Osteoblast (primary cell): Measurements from ENCODE around the gene FLII. TPM values are rescaled to one million over a fixed set of nuclear protein-coding genes. Genes with fewer than 3 reads are reported as not detected.
A peak's percentile ranks its signal among the peaks of the same experiment; 100 is the strongest.
"Not testable (repeated sequence)": the region's sequence is repeated elsewhere in the genome, so short reads cannot be mapped to it uniquely, and the experiment has no call there.

Experiments
- DNase-seq: peaks from one replicate; pipeline ENCODE4 v3.0.0; 2011; ENCODE audit warnings: low spot score, mixed read lengths; ENCODE audit not compliant: insufficient read length; ENCODE audit errors: missing footprints
- H2AFZ ChIP-seq: 2 replicates; pipeline ENCODE4 v1.6.0; 2011; ENCODE audit warnings: mild to moderate bottlenecking, low read length
- H3K27ac ChIP-seq: 2 replicates; pipeline ENCODE4 v1.5.1; 2011; ENCODE audit warnings: mild to moderate bottlenecking, low read depth, low read length, moderate library complexity
- H3K27me3 ChIP-seq: 2 replicates; pipeline ENCODE4 v1.6.0; 2012; ENCODE audit warnings: mild to moderate bottlenecking, control low read depth, inconsistent platforms, low read length, moderate library complexity; ENCODE audit not compliant: insufficient read depth
- H3K36me3 ChIP-seq: 2 replicates; pipeline ENCODE4 v1.5.1; 2011; ENCODE audit warnings: mild to moderate bottlenecking, low read length, control low read depth, moderate library complexity; ENCODE audit not compliant: insufficient read depth
- H3K4me1 ChIP-seq: 2 replicates; pipeline ENCODE4 v1.5.1; 2011; ENCODE audit warnings: mild to moderate bottlenecking, low read length, control low read depth, moderate library complexity; ENCODE audit not compliant: insufficient read depth
- H3K4me2 ChIP-seq: 2 replicates; pipeline ENCODE4 v1.6.0; 2011; ENCODE audit warnings: mild to moderate bottlenecking, low read length; ENCODE audit not compliant: insufficient read depth
- H3K4me3 ChIP-seq: fragments of 200-600 bp; sonication (generic); 3 replicates; pipeline ENCODE4 v1.5.1; 2012; ENCODE audit warnings: mild to moderate bottlenecking, low read length, inconsistent platforms; ENCODE audit not compliant: insufficient read depth
- H3K79me2 ChIP-seq: 2 replicates; pipeline ENCODE4 v1.6.0; 2012; ENCODE audit warnings: mild to moderate bottlenecking, low read length, control low read depth, inconsistent platforms; ENCODE audit not compliant: insufficient read depth
- H3K9me3 ChIP-seq: 2 replicates; pipeline ENCODE4 v1.5.1; 2011; ENCODE audit warnings: low read depth, low read length, control low read depth
- H4K20me1 ChIP-seq: 2 replicates; pipeline ENCODE4 v1.6.0; 2012; ENCODE audit warnings: mild to moderate bottlenecking, low read length, control low read depth; ENCODE audit not compliant: insufficient read depth
- total RNA-seq: library from RNA; depleted of rRNA; stranded (reverse); fragments of >200 nt; gene quantifications from 2 replicates; pipeline ENCODE4 v1.2.3, GENCODE V29; 2012
- TF ChIP-seq, protein P1 (sequence below): IDR thresholded peaks from 2 replicates; pipeline ENCODE4 v1.5.1; 2011; ENCODE audit warnings: mild to moderate bottlenecking, low read depth, low read length, moderate library complexity; ENCODE audit errors: extremely low read depth

Gene FLII
- 208 and 212 TPM in 2 replicates for total RNA-seq

DNA sequence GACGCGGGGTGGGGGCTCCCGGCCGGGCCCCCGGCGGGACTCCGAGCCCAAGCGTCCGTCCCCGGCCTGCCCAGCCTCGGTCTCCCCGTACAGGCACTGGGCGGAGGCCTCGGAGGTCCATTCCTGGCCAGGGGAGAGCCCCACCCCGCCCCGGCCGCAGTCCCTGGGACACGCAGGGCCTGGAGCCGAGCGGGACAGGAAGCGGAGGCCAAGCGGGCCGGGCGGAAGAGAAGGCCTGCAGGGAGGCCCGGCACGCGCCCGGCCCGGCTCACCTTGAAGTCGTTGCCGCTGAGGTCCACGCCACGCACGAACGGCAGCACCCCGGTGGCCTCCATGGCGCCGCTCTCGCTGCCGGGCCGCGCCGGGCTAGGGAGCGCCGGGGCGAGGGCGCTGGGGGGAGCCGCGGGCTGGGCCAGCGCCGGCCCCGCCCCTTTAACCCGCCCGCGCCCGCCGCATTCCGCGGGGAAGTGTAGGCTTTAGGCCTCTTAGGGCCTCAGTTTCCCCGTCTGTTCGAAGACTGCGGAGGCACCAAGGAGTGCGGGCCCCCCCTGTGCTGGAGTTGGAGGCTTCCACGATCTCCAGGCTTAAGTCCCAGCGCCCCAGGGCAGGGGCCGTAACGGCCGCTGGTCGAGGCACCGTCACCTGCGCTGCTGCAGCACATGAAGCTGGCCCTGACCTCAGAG, at the start of gene FLII:
Gene FLII (minus strand): TSS at position 383 of the 683 bp plus-strand sequence. CDS start 48 bp downstream, at position 335.
- Histone ChIP-seq H3K79me2 (peaks cover 72% of the 10 kb centered on the region), H3K4me2 (peak within 1 kb of the TSS; percentile 92), H3K4me3 (peak within 1 kb of the TSS; percentile 98), H3K27ac (peak within 1 kb of the TSS; percentile 86), H3K4me1 (peaks cover 32% of the 10 kb centered on the region), H2AFZ (peak within 1 kb of the TSS; percentile 96), H3K36me3 (peaks cover 35% of the 10 kb centered on the region), H3K27me3 (no peaks in the 10 kb centered on the region), H4K20me1 (peaks cover 41% of the 10 kb centered on the region), H3K9me3 (no peaks in the 10 kb centered on the region)
- peak; percentile 98 for DNase-seq
- TF ChIP-seq, protein P1, sequence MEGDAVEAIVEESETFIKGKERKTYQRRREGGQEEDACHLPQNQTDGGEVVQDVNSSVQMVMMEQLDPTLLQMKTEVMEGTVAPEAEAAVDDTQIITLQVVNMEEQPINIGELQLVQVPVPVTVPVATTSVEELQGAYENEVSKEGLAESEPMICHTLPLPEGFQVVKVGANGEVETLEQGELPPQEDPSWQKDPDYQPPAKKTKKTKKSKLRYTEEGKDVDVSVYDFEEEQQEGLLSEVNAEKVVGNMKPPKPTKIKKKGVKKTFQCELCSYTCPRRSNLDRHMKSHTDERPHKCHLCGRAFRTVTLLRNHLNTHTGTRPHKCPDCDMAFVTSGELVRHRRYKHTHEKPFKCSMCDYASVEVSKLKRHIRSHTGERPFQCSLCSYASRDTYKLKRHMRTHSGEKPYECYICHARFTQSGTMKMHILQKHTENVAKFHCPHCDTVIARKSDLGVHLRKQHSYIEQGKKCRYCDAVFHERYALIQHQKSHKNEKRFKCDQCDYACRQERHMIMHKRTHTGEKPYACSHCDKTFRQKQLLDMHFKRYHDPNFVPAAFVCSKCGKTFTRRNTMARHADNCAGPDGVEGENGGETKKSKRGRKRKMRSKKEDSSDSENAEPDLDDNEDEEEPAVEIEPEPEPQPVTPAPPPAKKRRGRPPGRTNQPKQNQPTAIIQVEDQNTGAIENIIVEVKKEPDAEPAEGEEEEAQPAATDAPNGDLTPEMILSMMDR = no peak

DNA sequence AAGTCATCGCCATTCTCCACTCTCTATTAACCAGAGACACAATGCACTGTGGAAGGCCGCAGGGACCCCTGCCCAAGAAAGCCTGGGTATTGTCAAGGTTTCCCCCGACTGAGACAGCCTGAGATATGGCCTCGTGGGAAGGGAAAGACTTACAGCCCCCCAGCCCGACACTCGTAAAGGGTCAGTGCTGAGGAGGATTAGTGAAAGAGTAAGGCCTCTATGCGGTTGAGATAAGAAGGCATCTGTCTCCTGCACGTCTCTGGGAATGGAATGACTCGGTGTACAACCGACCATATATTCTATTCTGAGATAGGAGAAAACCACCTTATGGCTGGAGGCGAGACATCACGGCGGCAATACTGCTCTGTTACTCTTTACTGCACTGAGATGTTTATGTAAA, 44.7 kb upstream of the FLII start:
- H3K4me3 ChIP-seq, H4K20me1 ChIP-seq, H3K27me3 ChIP-seq, H3K9me3 ChIP-seq, H3K27ac ChIP-seq, H2AFZ ChIP-seq, H3K79me2 ChIP-seq, DNase-seq, H3K4me1 ChIP-seq, H3K4me2 ChIP-seq: not testable (repeated sequence)
- peaks cover 77% of the 10 kb centered on the region for H3K36me3 ChIP-seq

DNA sequence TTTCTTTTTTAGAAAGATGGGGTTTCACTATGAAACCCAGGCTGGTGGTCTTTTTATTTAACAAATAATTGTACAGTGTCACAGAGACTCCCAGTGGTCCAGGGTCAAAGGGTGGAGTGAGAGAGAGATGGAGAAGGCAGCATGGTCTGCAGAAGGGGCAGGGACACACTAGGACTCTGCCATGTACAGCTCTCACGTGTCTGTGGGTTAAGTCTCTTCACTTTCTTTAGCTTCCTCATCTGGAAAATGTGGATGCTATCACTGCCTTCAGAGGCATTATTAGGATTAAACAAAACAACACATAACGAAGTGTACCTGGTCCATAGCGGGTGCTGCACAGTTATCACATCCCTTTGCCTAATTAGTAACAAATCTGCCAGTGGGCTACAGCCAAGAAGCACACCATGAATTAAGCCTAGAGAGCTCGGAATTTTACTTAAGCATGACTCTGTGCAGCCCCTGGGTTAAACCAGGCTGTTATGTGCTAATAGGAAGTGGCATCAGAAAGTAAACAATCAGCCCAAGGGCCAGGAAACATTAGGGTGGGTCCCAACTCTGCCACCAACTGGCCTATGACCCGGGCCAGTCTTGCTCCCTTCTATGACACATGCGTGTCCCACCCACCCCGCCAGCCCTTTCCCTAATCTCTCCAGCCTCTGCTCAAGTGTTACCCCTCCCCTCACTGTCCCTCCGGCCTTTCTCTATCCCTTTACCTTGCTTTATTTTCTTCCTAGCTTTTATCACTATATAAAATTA, 42.4 kb upstream of the FLII start:
- Histone ChIP-seq H3K4me2 (no peak overlapping the region), H3K36me3 (peaks cover 61% of the 10 kb centered on the region)

GRCh38 chr17:18298061-18298460, 39.5 kb upstream of the FLII start:
- DNase-seq, H3K4me3 ChIP-seq, H3K79me2 ChIP-seq, H4K20me1 ChIP-seq, H3K4me2 ChIP-seq, H3K27me3 ChIP-seq, H3K9me3 ChIP-seq, H3K4me1 ChIP-seq, H3K27ac ChIP-seq, H2AFZ ChIP-seq: not testable (repeated sequence)
- peaks cover 53% of the 10 kb centered on the region for H3K36me3 ChIP-seq

More for the DNA sequence above, 42.4 kb upstream of the FLII start:
- Histone ChIP-seq H3K4me1 (no peaks in the 10 kb centered on the region), H3K79me2 (no peaks in the 10 kb centered on the region), H2AFZ (no peak overlapping the region), H3K9me3 (no peaks in the 10 kb centered on the region), H3K27ac (no peak overlapping the region), H4K20me1 (no peaks in the 10 kb centered on the region), H3K4me3 (no peak overlapping the region), H3K27me3 (no peaks in the 10 kb centered on the region)
- peak; percentile 82 for DNase-seq
- TF ChIP-seq, protein P1 = no peak
